ENCODE data around the gene ACOX2.

GRCh38 chr3:58480309-58480708 lies 56.7 kb downstream of the ACOX2 start:
- TF ChIP-seq CTCF (IDR thresholded peaks at IDR 0.05) (no peak), POLR2AphosphoS5 (IDR thresholded peaks at IDR 0.05) (no peak), POLR2A (IDR thresholded peaks at IDR 0.05) (no peak), EP300 (IDR thresholded peaks at IDR 0.05) (no peak)

Data from suprapubic skin (tissue), 4 donors.